SU-DHL-6 (cell line): ENCODE measurements around the gene NIN.

Experiments used
- H2AFZ ChIP-seq: fragments of 200-600 bp; sonication (generic); 2 replicates; pipeline ENCODE4 v1.6.1; 2014; ENCODE audit warnings: low read depth, mild to moderate bottlenecking, moderate library complexity, mixed read lengths, antibody characterized with exemption, low read length; ENCODE audit not compliant: severe bottlenecking
- H3F3A ChIP-seq: fragments of 200-600 bp; shearing (Covaris generic); 2 replicates; pipeline ENCODE4 v1.6.0; 2016; ENCODE audit warnings: antibody characterized with exemption, mild to moderate bottlenecking; ENCODE audit not compliant: insufficient read depth
- H3K27ac ChIP-seq: fragments of 200-600 bp; sonication (generic); 2 replicates; pipeline ENCODE4 v1.5.1; 2016; ENCODE audit warnings: low read depth, mild to moderate bottlenecking, low read length, moderate library complexity, mixed read lengths
- H3K27me3 ChIP-seq: fragments of 200-600 bp; sonication (generic), shearing (Covaris generic); 2 replicates; pipeline ENCODE4 v1.6.0; 2014; ENCODE audit warnings: mild to moderate bottlenecking, low read length
- H3K36me3 ChIP-seq: fragments of 200-600 bp; sonication (generic); 2 replicates; pipeline ENCODE4 v1.6.1; 2014; ENCODE audit warnings: mild to moderate bottlenecking, low read length, mixed read lengths
- H3K4me2 ChIP-seq: fragments of 300-600, 200-600 bp; shearing (Covaris generic), sonication (generic); 2 replicates; pipeline ENCODE4 v1.6.0; 2014; ENCODE audit warnings: low read length, low read depth, mild to moderate bottlenecking; ENCODE audit not compliant: poor library complexity, severe bottlenecking
- H3K4me3 ChIP-seq: fragments of 200-600 bp; sonication (generic); 2 replicates; pipeline ENCODE4 v1.5.1; 2014; ENCODE audit warnings: antibody characterized with exemption, low read length, mild to moderate bottlenecking, mixed read lengths; ENCODE audit not compliant: insufficient read depth, poor library complexity, severe bottlenecking
- H3K79me2 ChIP-seq: fragments of 200-600 bp; sonication (generic); 2 replicates; pipeline ENCODE4 v1.6.1; 2014; ENCODE audit warnings: mild to moderate bottlenecking, low read length, moderate library complexity; ENCODE audit not compliant: insufficient read depth
- H3K9ac ChIP-seq: fragments of 200-600 bp; sonication (generic); 2 replicates; pipeline ENCODE4 v1.7.0; 2014; ENCODE audit warnings: mild to moderate bottlenecking, low read length
- H3K9me2 ChIP-seq: fragments of 200-600 bp; sonication (generic); replicated peaks from 2 replicates; pipeline ENCODE4 v1.6.1; 2014; ENCODE audit warnings: low read length; ENCODE audit not compliant: insufficient read depth
- H3K9me3 ChIP-seq: fragments of 200-600 bp; sonication (generic); 2 replicates; pipeline ENCODE4 v1.6.1; 2014; ENCODE audit warnings: low read length, mixed read lengths; ENCODE audit not compliant: insufficient read depth
- H4K20me1 ChIP-seq: fragments of 200-600 bp; sonication (generic); 2 replicates; pipeline ENCODE4 v1.6.1; 2014; ENCODE audit warnings: low read depth, mild to moderate bottlenecking, antibody characterized with exemption, low read length, moderate library complexity, mixed read lengths
- CTCF ChIP-seq: fragments of 200-600 bp; sonication (generic); IDR thresholded peaks from one replicate; pipeline ENCODE4 v1.5.1; 2017; ENCODE audit warnings: antibody characterized with exemption, mild to moderate bottlenecking, low read length, moderate library complexity; ENCODE audit not compliant: insufficient read depth, poor library complexity, severe bottlenecking
- EZH2phosphoT487 ChIP-seq: fragments of 200-600 bp; sonication (generic), shearing (Covaris generic); conservative IDR thresholded peaks from 2 replicates; pipeline ENCODE4 v1.6.1; 2018; ENCODE audit warnings: mild to moderate bottlenecking, antibody characterized with exemption, low read length, moderate library complexity, mixed read lengths

NIN gene

GRCh38 chr14:50844391-50844790 lies 13.4 kb upstream of the NIN start:
- H3F3A ChIP-seq: no peaks in the 10 kb centered on the region
- H3K27me3 ChIP-seq: no peaks in the 10 kb centered on the region
- TF ChIP-seq EZH2phosphoT487 (no peak), CTCF (no peak)
- no peak overlapping the region for H3K4me3 ChIP-seq
- H3K4me2 ChIP-seq: no peak overlapping the region
- H3K79me2 ChIP-seq: no peaks in the 10 kb centered on the region
- no peak overlapping the region for H3K9ac ChIP-seq
- no peak overlapping the region for H3K27ac ChIP-seq
- no peak overlapping the region for H2AFZ ChIP-seq
- no peaks in the 10 kb centered on the region for H3K9me2 ChIP-seq
- H4K20me1 ChIP-seq: no peaks in the 10 kb centered on the region
- H3K9me3 ChIP-seq: no peaks in the 10 kb centered on the region
- no peaks in the 10 kb centered on the region for H3K36me3 ChIP-seq

GRCh38 chr14:50839691-50840090 lies 8.7 kb upstream of the NIN start:
- H3K79me2 ChIP-seq: no peaks in the 10 kb centered on the region
- H3K27ac ChIP-seq: no peak overlapping the region
- no peak overlapping the region for H3K4me2 ChIP-seq
- H3F3A ChIP-seq: no peaks in the 10 kb centered on the region
- no peaks in the 10 kb centered on the region for H4K20me1 ChIP-seq
- no peaks in the 10 kb centered on the region for H3K27me3 ChIP-seq
- no peak overlapping the region for H3K4me3 ChIP-seq
- no peaks in the 10 kb centered on the region for H3K36me3 ChIP-seq
- H3K9me2 ChIP-seq: no peaks in the 10 kb centered on the region
- H3K9me3 ChIP-seq: no peaks in the 10 kb centered on the region
- H3K9ac ChIP-seq: no peak overlapping the region
- no peak overlapping the region for H2AFZ ChIP-seq
- TF ChIP-seq CTCF (no peak), EZH2phosphoT487 (no peak)

- no peaks in the 10 kb centered on the region for H3K79me2 ChIP-seq
- H2AFZ ChIP-seq: no peak overlapping the region
- no peaks in the 10 kb centered on the region for H3K9me3 ChIP-seq
- H3K36me3 ChIP-seq: no peaks in the 10 kb centered on the region
- no peak overlapping the region for H3K27ac ChIP-seq
- TF ChIP-seq CTCF (no peak), EZH2phosphoT487 (no peak)
- no peak overlapping the region for H3K4me2 ChIP-seq
- H3K9ac ChIP-seq: no peak overlapping the region
- no peaks in the 10 kb centered on the region for H4K20me1 ChIP-seq
- no peaks in the 10 kb centered on the region for H3K27me3 ChIP-seq
- H3K4me3 ChIP-seq: no peak overlapping the region
- no peaks in the 10 kb centered on the region for H3K9me2 ChIP-seq
- no peaks in the 10 kb centered on the region for H3F3A ChIP-seq
Measured at GRCh38 chr14:50839048-50839447, 8.1 kb upstream of the NIN start.
